Loucy (cell line): Measurements from ENCODE around the gene SOBP.

ENCODE experiments used
- CTCF ChIP-seq: fragments of 200-600 bp; sonication (generic); conservative IDR thresholded peaks from 2 replicates; pipeline ENCODE4 v1.5.1; 2014; ENCODE audit warnings: mild to moderate bottlenecking, antibody characterized with exemption, low read length
- EZH2phosphoT487 ChIP-seq: fragments of 200-600 bp; IDR thresholded peaks from 2 replicates; pipeline ENCODE4 v1.6.1; 2018; ENCODE audit warnings: antibody characterized with exemption, mild to moderate bottlenecking, moderate library complexity, borderline replicate concordance

DNA sequence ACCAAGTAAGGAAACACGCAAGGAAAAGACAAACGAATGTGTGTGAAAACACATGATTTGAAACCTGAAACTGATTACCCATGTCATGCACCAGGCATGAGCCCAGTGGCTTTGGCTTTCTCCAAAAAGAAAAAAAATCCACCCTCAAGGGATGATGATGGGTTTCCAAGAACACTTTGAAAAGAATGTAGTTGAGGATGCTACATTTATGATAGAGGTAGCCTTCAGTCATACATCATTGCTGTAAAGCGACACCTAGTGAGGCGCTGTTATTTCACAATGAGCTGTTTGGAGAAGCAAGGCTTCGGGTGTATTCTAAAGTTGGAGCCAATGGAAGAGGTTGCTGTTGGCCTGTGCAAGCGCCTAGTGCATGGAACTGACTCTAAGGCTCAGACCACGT is 209.3 kb downstream of the SOBP start:
- TF ChIP-seq EZH2phosphoT487, result no peak
- TF ChIP-seq CTCF, result no peak
